Retinal pigment epithelial cell (primary cell): ENCODE results near the gene ITGA5.
A peak's percentile ranks its signal among the peaks of the same experiment; 100 is the strongest.

ENCODE experiments used
- DNase-seq: peaks from one replicate; pipeline ENCODE4 v3.0.0-alpha.2; 2010; ENCODE audit warnings: low read depth
- H3K4me3 ChIP-seq: 2 replicates; pipeline ENCODE4 v1.5.1; 2011; ENCODE audit warnings: mild to moderate bottlenecking, low read length, control low read depth, moderate library complexity
- TF ChIP-seq, protein P1 (sequence below): conservative IDR thresholded peaks from 2 replicates; pipeline ENCODE4 v1.5.1; 2011; ENCODE audit warnings: low read depth, low read length, control low read depth, inconsistent platforms

The ITGA5 gene

DNA sequence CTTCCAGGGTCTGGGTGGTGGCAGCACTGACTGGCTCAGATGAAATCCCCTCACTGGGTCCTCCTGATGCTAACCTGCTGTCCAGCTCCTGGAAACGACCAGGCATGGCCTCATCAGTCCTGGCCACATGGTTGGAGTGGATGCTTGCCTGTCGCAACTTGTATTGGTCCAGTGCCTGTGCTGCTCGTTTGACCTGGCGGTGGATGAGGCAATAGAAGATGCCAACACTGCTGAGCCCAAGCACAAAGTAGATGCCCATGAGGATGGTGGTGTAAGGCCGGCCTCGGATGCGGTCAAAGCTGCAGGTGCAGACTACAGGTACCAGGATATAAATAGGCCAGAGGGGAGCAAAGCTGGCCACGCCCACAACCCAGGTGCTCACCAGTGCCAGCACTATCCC is 56.0 kb downstream of the ITGA5 start:
- no peak overlapping the region for H3K4me3 ChIP-seq

DNA sequence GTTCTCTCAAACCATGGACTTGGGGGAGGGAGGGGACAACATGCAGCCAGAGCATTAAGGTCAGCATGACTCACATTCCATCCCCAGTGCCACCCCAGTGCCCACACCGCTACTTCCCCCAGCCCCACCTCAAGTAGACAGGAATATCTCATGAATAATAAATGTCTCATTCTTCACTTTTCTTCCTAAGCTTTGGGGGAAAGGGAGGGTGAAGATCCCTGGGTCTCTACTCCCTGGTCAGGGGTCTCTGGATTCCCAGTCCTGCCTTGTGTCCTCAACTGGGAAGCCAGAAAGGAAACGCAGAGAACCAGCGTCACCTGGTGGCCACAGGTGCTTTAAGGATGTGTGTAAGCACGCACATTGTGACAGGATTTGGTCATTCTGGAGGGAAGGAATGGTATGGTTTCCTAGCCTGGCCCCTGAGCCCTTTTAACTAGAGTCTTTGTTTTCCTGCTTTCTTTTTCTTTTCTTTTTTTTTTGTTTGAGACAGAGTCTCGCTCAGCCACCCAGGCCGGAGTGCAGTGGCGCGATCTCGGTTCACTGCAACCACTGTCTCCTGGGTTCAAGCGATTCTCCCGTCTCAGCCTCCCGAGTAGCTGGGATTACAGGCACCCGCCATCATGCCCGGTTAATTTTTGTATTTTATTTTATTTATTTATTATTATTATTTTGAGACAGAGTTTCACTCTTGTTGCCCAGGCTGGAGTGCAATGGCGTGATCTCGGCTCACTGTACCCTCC is 58.2 kb downstream of the ITGA5 start:
- DNase-seq, result no peak
- TF ChIP-seq, protein P1, sequence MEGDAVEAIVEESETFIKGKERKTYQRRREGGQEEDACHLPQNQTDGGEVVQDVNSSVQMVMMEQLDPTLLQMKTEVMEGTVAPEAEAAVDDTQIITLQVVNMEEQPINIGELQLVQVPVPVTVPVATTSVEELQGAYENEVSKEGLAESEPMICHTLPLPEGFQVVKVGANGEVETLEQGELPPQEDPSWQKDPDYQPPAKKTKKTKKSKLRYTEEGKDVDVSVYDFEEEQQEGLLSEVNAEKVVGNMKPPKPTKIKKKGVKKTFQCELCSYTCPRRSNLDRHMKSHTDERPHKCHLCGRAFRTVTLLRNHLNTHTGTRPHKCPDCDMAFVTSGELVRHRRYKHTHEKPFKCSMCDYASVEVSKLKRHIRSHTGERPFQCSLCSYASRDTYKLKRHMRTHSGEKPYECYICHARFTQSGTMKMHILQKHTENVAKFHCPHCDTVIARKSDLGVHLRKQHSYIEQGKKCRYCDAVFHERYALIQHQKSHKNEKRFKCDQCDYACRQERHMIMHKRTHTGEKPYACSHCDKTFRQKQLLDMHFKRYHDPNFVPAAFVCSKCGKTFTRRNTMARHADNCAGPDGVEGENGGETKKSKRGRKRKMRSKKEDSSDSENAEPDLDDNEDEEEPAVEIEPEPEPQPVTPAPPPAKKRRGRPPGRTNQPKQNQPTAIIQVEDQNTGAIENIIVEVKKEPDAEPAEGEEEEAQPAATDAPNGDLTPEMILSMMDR, result peak; percentile 94

More for the DNA sequence above, 56.0 kb downstream of the ITGA5 start:
- TF ChIP-seq, protein P1, result no peak
- DNase-seq, result no peak

DNA sequence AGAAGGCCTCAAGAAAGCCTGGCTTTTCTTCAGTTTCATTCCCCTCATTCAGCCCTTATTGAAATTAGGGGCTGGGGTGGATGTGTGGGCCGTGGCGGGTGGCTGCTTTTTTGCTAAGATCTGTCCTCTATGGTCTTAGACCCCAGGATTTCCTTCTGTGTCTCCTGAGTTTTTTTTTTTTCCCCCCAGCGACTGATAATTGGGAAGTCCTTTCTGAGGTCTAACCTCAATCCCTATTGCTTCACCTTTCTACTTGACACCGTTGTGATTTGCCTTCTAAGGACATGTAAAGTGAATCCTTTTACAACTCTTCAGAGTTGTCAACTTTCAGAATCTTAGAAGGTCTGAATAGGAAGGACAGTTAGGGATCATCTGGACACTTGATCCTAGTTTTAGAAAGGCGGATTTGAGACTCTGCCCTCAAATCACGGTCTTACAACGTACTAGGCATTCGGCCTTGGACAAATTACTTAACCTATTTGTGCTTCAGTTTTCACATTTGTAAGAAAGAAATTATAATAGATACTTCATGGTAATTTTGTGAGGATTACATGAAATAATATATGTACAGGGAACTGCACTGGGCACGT is 59.2 kb downstream of the ITGA5 start:
- no peak for DNase-seq
- TF ChIP-seq, protein P1, result no peak
- H3K4me3 ChIP-seq, result peak overlapping the region; percentile 46

More for the DNA sequence above, 58.2 kb downstream of the ITGA5 start:
- H3K4me3 ChIP-seq, result no peak overlapping the region

DNA sequence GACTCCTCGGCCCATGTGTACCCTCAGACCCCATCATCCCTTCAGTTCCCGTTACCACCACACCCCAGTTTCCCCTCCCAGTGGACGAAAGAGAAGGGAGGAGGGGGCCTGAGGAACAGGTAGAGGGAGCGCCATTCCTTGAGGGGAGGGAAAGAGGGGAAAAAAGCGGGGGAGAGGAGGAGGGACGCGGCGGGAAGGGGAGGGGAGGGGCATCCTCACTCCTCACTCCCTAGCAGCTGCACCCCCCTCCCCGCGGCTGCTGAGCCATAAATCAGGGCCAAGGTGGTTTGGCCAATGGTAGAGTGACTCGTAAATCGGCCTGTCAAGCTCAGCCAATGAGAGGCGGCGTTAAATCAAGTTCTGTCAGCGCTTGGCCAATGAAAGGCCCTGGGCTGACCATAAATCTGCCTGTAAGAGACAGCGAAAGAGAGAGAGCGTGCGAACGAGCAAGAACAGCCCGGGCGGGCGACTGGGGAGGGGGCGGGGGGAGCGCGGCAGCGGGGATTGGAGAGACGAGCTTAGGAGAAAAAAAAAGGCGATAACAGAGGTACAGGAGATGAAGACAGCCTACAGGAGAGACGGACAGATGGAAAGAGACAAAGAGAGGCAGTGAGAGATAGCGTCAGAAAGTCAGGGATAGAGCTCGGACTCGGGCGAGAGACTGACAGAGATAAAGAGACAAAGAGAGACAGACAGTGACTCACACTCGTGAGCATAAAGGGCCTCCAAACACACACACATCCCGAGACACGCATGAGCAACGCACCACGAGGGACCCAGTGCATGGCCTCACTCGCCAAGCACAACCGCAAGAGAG is 59.9 kb downstream of the ITGA5 start:
- peak; percentile 100 for DNase-seq
- peak overlapping the region; percentile 73 for H3K4me3 ChIP-seq
- TF ChIP-seq, protein P1, result no peak

DNA sequence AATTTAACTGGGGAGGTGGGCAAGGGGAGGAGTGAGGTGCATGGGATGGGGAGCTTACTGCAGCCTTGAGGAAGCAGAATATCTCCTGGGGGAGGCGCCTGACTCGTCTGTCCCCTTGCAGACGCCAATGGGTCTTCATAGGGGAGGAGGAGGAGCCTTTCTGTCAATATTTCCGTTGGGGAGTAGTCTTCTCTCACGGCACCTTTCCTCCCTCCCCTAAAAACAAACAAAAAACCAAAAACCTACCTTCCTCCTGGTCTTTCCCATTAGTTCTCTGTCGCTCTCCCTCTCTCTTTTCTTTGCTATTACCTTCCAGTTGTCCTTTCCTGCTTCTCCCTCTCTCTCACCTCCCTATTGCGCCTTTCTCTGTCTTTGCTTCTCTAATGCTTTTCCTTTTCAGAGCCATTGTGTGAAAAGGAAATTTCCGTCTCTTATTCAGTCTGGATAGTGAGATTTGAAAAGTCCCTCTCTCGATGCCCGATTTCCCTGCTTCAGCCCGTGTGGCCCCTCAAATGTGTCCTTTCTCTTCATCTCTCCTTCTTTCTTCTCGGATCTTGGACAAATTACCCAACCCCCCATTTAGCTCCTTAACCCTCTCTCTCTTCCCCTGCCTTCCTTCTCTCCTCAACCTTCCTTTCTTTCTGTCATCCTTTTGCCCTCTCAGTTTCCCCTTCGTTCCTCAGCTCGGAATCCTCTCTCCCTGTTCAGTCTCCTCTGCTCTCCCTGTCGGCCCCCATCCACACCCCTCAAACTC is 60.7 kb downstream of the ITGA5 start:
- no peak for DNase-seq
- TF ChIP-seq, protein P1, result no peak
- H3K4me3 ChIP-seq, result peak overlapping the region; percentile 73

DNA sequence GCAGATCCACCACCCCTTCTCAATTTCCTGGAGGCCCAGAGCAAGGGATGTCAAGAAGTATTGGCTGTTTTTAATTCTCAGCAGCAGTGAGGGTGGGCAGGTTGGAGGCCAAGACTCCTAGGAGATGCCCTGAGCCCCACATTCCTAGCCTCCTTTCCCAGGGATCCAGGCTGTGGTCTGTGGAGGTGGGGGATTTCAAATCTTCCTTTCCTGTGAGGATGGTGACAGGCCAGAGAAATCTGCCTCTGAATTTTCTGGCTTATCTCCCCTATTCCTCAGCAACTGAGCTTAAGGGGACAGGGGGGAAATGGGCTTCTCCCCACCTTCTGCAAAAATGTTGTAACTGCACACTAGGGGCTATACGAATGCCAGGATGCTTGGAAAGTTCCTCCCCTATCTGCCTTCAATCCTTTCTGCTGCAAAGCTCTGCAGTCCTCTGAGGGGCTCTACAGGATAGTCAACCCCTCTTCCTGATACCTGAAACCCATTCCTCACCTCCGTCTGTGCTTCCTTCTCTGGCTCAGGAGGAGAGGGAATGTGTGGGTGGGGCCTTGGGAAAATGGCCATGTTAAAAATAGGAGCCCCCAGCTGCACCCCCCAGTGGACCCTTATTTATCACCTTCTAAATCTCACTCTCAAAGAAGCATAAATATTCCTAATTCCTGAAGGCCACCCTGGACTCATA is 61.4 kb downstream of the ITGA5 start:
- DNase-seq, result no peak
- peak overlapping the region; percentile 73 for H3K4me3 ChIP-seq
- TF ChIP-seq, protein P1, result no peak
